COLO829 (cell line): ENCODE data around the gene CORO6.

Experiments
- DNase-seq: peaks from one replicate; pipeline ENCODE4 v3.0.0; 2012; ENCODE audit warnings: low spot score

CORO6 gene

GRCh38 chr17:29630630-29631193 lies 8.0 kb upstream of the CORO6 start:
- no peak for DNase-seq

GRCh38 chr17:29629839-29630238 lies 7.1 kb upstream of the CORO6 start:
- no peak for DNase-seq

GRCh38 chr17:29628644-29629043 lies 5.9 kb upstream of the CORO6 start:
- DNase-seq: no peak

- DNase-seq: no peak
Measured at GRCh38 chr17:29627951-29628350, 5.2 kb upstream of the CORO6 start.

- DNase-seq: no peak
Measured at GRCh38 chr17:29625037-29625750, 2.5 kb upstream of the CORO6 start.

GRCh38 chr17:29624586-29624985 lies 1.9 kb upstream of the CORO6 start:
- no peak for DNase-seq

GRCh38 chr17:29623283-29623647 lies 553 bp upstream of the CORO6 start:
- DNase-seq: no peak

GRCh38 chr17:29621751-29622194 lies 939 bp downstream of the CORO6 start:
- no peak for DNase-seq

- no peak for DNase-seq
Measured at GRCh38 chr17:29620779-29621500, 1.8 kb downstream of the CORO6 start.

- DNase-seq: no peak
Measured at GRCh38 chr17:29620271-29620670, 2.4 kb downstream of the CORO6 start.

- peak; percentile 68 for DNase-seq
Measured at GRCh38 chr17:29619251-29619650, 3.5 kb downstream of the CORO6 start.

GRCh38 chr17:29618272-29619065 lies 4.2 kb downstream of the CORO6 start:
- no peak for DNase-seq

- peak; percentile 61 for DNase-seq
Measured at GRCh38 chr17:29617481-29618271, 5.0 kb downstream of the CORO6 start.

GRCh38 chr17:29617125-29617480 lies 5.6 kb downstream of the CORO6 start:
- peak; percentile 61 for DNase-seq

- no peak for DNase-seq
Measured at GRCh38 chr17:29616300-29617048, 6.2 kb downstream of the CORO6 start.

GRCh38 chr17:29615492-29616299 lies 7.0 kb downstream of the CORO6 start:
- DNase-seq: peak; percentile 72

GRCh38 chr17:29615048-29615385 lies 7.7 kb downstream of the CORO6 start:
- DNase-seq: no peak

- DNase-seq: peak; percentile 44
Measured at GRCh38 chr17:29614349-29615047, 8.2 kb downstream of the CORO6 start.

GRCh38 chr17:29613856-29614255 lies 8.9 kb downstream of the CORO6 start:
- DNase-seq: no peak
